ENCODE measurements around the gene FAM20C.

FAM20C gene

GRCh38 chr7:211033-211714 lies 18.8 kb downstream of the FAM20C start:
- DNase-seq, result no peak

GRCh38 chr7:211715-212058 lies 19.3 kb downstream of the FAM20C start:
- no peak for DNase-seq

GRCh38 chr7:212754-213153 lies 20.4 kb downstream of the FAM20C start:
- DNase-seq, result no peak

GRCh38 chr7:213324-213993 lies 21.1 kb downstream of the FAM20C start:
- DNase-seq, result no peak

- DNase-seq, result no peak
These were observed 22.2 kb downstream of the FAM20C start for GRCh38 chr7:214410-215212.

- no peak for DNase-seq
These were observed 24.3 kb downstream of the FAM20C start for GRCh38 chr7:216360-217300.

- DNase-seq, result no peak
These were observed 25.4 kb downstream of the FAM20C start for GRCh38 chr7:217781-218180.

GRCh38 chr7:218316-218715 lies 25.9 kb downstream of the FAM20C start:
- no peak for DNase-seq

- DNase-seq, result no peak
These were observed 26.7 kb downstream of the FAM20C start for GRCh38 chr7:218896-219580.

- DNase-seq, result no peak
These were observed 27.3 kb downstream of the FAM20C start for GRCh38 chr7:219581-220150.

- no peak for DNase-seq
These were observed 27.9 kb downstream of the FAM20C start for GRCh38 chr7:220151-220841.

- no peak for DNase-seq
These were observed 29.8 kb downstream of the FAM20C start for GRCh38 chr7:221978-222715.

- no peak for DNase-seq
These were observed 30.3 kb downstream of the FAM20C start for GRCh38 chr7:222716-223041.

- no peak for DNase-seq
These were observed 30.9 kb downstream of the FAM20C start for GRCh38 chr7:223118-223800.

GRCh38 chr7:223861-224260 lies 31.5 kb downstream of the FAM20C start:
- no peak for DNase-seq

GRCh38 chr7:226281-226895 lies 34.0 kb downstream of the FAM20C start:
- no peak for DNase-seq

- no peak for DNase-seq
These were observed 35.6 kb downstream of the FAM20C start for GRCh38 chr7:227926-228325.

- no peak for DNase-seq
These were observed 36.2 kb downstream of the FAM20C start for GRCh38 chr7:228610-229009.

- no peak for DNase-seq
These were observed 37.0 kb downstream of the FAM20C start for GRCh38 chr7:229184-229964.
